GM19099 (cell line): ENCODE results near the gene CGGBP1.

Experiments
- POLR2A ChIP-seq: IDR thresholded peaks from 3 replicates; pipeline ENCODE4 v1.6.1; 2011; ENCODE audit warnings: low read depth; ENCODE audit not compliant: insufficient read length; ENCODE audit errors: extremely low read depth

The CGGBP1 gene

DNA sequence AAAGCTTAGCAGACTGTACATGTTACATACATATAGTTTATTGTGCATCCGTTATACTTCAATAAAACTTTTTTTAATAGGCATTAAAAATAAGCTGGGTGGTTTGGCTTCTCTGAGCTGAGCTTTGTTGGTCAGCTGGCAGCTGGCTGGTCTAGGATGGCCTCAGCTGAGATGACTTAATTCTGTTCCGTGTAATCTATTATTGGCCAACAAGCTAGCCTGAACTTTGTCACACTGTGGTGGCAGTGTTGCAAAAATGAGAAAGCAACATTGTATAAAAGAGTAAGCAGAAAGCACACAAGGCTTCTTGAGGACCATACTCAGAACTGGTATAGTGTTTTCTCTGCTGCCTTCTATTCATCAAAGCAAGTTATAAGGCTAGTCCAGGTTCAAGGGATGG, 45.2 kb downstream of the CGGBP1 start:
- no peak for TF ChIP-seq POLR2A

DNA sequence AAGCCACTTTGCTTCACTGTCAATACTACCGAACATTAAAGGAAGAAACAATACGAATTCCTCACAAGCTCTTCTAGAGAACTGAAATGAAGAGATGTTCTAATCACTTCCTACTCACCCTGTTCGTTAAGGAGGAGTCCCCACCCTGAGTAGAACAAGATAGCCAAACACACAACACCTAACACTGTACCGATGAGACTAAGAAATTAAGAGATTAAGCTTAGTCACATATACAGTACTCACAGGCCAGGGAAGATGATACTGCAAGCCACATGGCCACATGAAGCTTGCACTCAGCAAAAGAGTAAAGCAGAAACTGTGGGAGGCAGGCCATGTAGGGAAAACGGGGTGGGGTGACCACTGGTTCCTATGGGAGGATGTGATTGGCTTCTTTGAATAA, 48.0 kb downstream of the CGGBP1 start:
- TF ChIP-seq POLR2A, result no peak

DNA sequence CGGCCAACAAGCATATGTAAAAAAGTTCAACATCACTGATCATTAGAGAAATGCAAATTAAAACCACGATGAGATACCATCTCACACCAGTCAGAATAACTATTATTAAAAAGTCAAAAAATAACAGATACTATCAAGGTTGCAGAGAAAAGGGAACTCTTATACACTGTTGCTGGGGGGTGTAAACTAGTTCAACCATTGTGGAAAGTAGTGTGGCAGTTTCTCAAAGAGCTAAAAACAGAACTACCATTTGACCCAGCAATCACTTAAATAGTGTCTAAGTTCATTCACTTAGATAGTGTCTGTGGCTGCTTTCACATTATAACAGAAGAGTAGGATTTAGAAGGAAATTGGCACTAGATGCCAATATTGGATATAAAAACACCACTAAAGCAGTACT, 49.7 kb downstream of the CGGBP1 start:
- TF ChIP-seq POLR2A, result no peak

DNA sequence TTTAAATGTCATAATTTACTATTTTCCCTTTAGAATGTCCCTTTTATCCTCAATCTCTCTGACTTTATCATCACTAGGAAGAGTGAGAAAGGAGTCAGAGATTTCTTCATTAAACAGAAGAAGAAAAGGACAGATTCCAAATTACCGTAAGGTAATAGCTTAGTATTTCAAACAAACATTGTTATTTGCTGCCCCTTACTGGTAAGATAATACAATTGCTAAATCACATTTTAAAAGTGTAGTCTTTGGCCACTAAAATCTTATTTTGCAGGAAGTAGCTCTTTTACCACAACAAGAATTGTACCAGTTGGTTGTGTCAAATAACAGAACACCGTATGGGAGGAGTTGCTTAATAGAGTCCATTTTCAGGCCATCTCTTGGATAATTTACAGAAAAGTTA, 53.7 kb downstream of the CGGBP1 start:
- no peak for TF ChIP-seq POLR2A

DNA sequence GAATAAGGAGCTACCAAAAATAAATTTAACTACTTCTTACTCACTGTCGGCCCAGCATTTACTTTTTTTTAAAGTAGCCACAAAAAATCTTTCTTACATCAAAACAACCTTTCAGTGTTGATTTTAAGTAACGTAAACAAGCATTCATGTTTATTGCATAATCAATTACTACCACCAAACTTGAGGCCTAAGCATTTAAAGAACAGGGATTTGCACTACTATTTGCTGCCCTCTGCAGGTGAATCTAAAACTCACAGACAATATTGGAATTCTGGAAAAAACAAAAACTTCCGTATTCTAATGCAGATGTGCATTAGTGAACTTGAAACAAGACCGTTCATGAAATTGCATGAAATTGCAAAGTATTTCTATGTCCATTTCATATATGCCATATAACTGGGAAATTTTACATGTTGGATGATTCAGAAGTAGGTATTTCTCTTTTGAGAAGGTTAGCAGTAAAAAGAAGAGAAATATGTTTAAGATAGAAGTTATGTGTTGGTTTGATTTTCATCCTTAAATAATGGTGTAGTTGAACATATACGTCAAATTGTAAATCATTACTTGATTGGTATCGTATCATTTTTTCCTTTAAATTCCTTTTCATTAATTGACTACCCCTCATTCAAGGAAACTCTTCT, 55.6 kb downstream of the CGGBP1 start:
- TF ChIP-seq POLR2A, result no peak

DNA sequence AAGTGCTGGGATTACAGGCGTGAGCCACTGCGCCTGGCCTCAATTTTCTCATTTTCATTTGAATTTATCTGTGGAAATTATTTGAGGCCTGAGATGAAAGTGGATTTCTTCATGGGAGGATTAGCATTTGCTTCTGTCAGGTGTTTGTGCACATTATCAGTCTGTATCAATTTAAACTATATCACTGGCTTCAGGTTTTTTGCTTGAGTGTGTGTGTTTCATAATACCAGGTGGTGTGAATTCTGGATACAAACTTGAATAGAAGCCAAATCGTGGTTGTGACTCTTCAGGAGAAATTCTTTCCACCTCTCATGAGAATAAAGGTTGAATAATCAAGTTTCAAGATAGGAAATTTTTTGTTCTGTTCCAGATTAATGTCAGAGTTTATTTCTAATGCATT, 56.4 kb downstream of the CGGBP1 start:
- no peak for TF ChIP-seq POLR2A
